ENCODE data around the gene RABEPK.
A peak's percentile ranks its signal among the peaks of the same experiment; 100 is the strongest.
"Not testable (repeated sequence)": the region's sequence is repeated elsewhere in the genome, so short reads cannot be mapped to it uniquely, and the experiment has no call there.

The RABEPK gene

DNA sequence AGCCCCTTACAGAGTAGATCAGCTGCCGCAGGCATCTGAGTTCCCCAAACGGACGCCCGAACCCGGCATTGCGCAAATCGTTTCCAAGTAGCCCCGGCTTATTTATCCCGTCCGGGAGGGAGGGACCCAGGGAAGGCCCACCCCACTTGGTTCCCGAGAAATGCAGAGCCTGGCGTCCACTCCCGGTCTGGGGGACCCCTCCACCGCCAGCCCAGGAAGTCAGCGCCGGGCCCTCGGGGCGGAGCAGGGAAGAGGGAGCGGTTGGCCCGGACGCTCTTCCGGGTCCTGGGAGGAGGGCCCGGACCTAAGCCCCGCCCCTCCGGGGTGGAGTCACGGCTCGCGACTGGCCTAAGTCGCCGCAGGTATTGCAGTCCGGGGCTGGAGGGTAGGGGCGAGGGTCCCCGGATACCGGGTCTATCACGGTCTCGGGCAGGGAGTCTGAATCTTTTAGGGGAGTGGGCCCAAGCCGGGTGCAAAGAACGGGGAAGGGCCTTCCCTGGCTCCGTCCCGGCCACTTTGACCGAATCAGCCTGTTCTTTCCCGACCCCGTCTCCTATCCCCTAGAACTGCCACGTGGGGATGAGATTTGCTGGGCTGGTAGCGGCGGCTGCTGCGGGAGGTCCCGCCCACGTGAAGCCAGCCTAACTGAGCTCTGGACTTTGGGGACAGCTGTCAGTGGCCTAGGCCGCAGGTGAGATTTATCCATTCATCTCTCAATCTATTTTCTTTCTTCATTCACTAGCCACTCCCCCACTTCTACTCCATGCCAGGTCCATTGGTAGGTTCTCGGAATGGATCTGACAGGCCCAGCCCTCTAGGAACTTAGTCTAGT, at the start of gene RABEPK:
Gene RABEPK, plus strand, starts transcription at position 327 of the 832 bp plus-strand sequence. CDS start 2,472 bp downstream, outside the sequence.
- DNase-seq (ENCODE audit: low read depth), result peak; percentile 84

- no peak for DNase-seq (ENCODE audit: low read depth)
Measured at GRCh38 chr9:125151730-125152129, 48.6 kb upstream of the RABEPK start.

DNA sequence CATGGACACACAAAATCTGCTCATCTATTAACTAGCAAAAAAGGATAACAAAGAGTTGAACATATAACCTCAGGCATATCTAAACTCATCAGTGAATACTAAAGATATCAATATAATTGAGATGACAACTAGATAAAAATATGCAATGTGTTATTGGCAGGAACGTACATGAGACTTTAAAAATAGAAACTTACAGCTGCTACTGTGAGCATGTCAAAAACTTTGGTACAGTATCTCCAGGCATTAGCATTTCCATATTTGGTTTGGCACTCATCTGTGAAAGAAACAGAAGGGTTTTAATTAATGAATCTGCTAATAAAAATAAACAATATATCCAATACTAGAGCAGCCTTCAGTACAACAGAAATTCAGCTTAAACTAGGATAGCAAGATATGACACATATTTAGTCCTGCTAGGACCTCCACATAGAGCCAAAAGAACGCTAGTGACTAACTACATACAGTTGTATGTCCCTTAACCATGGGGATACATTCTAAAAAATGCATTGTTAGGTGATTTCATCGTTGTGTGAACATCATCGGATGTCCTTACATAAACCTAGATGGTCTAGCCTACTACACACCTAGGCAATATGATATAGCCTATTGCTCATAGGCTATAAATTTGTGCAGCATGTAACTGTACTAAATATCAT, 46.5 kb upstream of the RABEPK start:
- no peak for DNase-seq (ENCODE audit: low read depth)

GRCh38 chr9:125156551-125156950, 43.8 kb upstream of the RABEPK start:
- no peak for DNase-seq (ENCODE audit: low read depth)

DNA sequence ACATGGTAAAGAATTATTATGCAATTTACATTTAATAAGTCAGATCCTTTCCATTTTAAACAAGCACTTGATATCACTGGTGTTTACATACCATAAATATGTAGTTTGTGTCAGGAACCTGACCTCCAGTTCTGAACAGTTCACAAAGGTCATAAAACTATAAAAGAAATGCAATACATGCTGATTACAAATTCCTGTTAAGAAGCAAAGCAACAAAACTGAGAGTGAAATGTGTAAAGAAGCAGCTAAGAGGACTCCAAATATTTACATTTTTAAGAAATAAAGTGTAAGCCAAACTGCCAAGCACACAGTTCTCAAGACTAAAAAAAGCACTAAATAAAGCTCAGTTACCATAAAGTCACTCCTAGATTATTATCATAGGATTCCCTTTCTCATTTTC, 39.6 kb upstream of the RABEPK start:
- DNase-seq (ENCODE audit: low read depth), result no peak

DNA sequence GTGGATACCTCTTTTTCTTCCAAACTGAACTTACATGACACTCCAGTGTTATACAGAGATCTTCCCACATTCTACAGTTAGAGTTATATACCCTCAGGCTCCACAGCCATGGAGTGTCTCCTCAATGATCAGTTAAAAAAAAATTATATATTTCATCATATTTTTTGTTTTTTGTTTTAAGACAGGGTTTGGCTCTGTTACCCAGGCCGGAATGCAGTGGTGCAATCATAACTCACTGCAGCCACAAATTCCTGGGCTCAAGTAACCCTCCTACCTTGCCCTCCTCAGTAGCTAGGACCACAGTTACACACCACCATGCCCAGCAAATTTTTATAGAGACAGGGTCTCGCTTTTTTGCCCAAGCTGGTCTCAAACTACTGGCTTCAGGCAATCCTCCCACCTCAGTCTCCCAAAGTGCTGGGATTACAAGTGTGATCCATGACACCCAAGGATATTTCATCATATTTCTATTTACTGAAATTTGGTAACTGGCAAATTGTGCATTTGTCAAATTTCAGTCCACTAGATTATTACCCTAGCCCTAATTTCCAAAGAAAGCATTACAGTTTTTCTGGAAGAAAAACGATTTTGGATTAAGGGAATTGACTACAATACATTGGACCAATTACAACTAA, 38.9 kb upstream of the RABEPK start:
- no peak for DNase-seq (ENCODE audit: low read depth)

- not testable (repeated sequence) for DNase-seq (ENCODE audit: low read depth)
Measured at GRCh38 chr9:125162891-125163290, 37.5 kb upstream of the RABEPK start.

DNA sequence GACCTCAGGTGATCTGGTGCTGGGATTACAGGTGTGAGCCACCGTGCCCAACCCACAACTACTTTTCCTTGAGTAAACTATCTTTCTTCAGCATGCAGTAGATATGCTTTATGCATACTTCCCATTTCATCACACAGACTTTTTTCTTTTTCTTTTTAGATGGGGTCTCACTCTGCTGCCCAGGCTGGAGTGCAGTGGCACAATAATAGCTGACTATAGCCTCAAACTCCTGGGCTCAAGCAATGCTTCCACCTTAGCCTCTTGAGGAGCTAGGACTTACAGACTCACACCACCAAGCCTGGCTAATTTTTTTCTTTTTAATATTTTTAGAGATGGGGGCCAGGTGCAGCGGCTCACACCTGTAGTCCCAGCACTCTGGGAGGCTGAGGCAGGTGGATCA, 33.6 kb upstream of the RABEPK start:
- DNase-seq (ENCODE audit: low read depth), result no peak

DNA sequence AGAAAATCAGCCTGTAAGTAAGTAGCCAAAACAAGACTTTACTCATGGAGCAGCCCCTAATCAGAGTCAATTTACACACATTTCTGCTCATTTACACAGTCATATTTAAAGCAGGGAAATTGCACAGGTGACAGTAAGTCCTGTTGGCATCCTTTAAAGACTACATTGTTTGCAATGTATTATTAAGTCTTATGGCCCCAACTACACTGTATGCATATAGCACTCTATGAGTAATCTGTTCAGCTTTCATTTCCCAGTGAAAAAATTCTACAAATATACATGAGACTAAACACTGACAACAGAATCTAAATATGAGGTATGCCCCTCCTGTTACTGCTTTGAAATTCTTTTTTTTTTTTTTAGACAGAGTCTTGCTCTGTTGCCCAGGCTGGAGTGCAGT, 30.4 kb upstream of the RABEPK start:
- DNase-seq (ENCODE audit: low read depth), result no peak

DNA sequence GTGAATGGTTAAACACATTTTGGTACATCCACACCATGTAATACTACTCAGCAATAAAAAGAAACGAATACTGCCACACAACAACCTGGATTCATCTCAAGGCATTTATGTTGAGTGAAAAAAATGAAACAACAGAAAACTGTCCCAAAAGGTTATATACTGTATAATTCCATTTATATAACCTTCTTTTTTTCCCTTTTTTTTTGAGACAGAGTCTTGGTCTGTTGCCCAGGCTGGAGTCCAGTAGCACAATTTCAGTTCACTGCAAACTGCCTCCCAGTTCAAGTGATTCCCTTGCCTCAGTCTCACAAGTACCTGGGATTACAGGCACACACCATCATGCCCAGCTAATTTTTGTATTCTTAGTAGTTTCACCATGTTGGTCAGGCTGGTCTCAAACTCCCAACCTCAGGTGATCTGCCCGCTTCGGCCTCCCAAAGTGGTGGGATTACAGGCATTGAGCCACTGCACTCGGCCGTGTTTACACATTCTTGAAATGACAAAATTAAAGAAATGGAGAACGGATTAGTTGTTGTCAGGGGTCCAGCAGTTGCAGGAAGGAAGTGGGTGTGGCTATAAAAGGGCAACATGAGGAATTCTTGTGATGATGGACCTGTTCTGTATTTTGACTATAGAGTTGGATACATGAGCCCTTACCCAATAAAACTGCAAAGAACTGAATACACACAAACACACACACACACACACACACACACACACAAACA, 28.1 kb upstream of the RABEPK start:
- no peak for DNase-seq (ENCODE audit: low read depth)

DNA sequence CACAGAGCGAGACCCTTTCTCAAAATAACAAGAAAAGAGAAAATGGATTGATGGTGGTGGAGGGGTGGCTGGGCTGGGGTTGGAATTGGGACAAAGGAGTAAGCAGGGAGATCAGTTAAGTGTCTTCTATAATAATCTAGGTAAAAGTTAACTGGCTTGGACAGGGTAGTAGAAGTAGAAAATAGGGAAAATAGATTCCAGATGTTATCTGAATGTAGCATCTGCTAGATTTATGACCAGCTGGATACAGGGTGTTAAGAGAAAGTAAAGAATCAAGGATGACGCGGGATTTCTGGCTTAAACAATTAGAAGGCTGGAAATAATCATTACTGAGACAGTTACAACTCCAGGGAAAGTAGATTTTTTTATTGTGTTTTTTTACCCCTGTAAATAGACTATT, 23.7 kb upstream of the RABEPK start:
- no peak for DNase-seq (ENCODE audit: low read depth)

GRCh38 chr9:125177888-125178287, 22.5 kb upstream of the RABEPK start:
- no peak for DNase-seq (ENCODE audit: low read depth)

- DNase-seq (ENCODE audit: low read depth), result not testable (repeated sequence)
Measured at GRCh38 chr9:125179776-125180175, 20.6 kb upstream of the RABEPK start.

GRCh38 chr9:125180876-125181275, 19.5 kb upstream of the RABEPK start:
- DNase-seq (ENCODE audit: low read depth), result no peak

GRCh38 chr9:125181756-125182155, 18.6 kb upstream of the RABEPK start:
- not testable (repeated sequence) for DNase-seq (ENCODE audit: low read depth)

GRCh38 chr9:125183054-125183453, 17.3 kb upstream of the RABEPK start:
- DNase-seq (ENCODE audit: low read depth), result no peak

DNA sequence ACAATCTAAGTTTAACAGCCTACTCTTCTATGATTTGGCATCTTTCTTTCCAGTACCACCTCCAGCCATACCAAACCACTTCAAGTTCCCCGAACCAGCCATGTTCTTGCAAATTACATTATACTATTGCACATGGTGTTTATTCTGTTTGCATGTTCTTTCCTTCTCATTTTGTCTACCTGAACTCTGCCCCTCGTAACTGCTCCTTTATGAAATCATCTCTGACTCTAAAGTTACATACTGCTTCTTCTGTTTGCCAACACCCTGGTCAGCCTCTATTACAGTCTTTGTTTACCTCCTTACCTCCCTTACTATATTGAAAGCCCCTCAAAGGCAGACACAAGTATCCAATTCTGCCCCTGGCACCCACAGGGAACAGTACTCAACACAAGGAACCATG, 16.8 kb upstream of the RABEPK start:
- DNase-seq (ENCODE audit: low read depth), result no peak

DNA sequence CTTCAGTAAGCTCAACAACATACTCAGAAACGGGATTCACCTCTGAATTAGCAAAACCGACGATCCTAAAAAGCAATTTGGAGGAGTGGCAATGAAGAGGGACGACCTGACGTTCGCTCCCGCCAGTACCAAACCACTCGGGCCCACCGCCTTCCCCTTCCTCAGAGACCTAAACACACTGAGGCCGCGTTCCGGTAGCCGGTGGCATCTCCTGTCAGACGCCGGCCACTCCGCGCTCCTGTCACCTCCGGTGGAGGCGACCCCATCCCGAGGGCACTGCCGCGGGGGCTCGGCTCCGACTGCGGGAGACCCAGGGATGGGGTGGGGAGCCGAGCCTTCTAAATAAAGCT, 11.4 kb upstream of the RABEPK start:
- DNase-seq (ENCODE audit: low read depth), result peak; percentile 27

DNA sequence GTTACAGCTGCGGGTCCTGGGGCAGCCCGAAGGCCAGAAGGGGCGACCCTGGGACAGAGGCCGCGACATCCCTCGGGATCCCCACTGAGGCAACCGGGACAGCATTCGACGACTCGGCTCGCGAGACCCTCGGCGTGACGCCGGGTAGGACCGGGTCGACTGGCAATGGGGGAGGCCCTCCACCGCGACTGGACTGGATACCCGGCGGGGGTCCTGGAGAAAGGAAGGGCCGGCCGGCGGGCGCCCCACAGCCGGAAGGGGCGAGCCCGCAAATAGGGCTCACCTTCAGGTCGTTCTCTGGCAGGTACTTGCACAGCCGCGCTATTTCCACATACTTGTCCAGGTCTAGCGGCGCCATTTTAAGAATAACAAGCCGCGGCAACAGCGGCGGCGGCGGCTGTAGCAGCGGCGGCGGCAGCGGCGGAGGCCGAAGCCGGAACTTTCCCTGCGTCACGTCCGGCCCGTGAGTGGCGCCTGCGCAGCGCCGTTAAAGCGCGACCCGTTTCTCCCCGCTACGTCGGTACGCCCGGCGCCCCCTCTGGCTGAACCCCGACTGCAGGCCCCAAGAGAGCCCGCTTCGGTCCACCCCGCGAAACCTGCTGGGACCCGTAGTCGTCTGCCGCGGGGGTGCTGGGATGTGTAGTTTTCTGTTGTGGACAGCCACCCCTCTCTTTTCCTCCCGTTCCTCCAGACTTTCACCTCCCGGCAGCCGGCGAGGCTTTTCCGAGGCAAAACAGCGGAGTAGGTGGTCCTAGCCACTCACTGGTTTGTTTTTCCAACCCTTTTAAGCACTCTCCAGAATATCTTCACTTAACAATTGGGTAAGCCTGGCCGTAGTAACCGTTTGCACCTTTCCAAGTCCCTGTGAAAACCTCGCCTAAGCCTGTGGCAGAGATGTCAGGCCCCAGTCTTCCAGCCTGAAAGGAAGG, 10.7 kb upstream of the RABEPK start, which contains the start of gene PPP6C:
Gene PPP6C, minus strand, starts transcription at position 443 of the 929 bp plus-strand sequence. Its CDS starts 85 bp downstream, at position 358.
- DNase-seq (ENCODE audit: low read depth), result peak; percentile 96

DNA sequence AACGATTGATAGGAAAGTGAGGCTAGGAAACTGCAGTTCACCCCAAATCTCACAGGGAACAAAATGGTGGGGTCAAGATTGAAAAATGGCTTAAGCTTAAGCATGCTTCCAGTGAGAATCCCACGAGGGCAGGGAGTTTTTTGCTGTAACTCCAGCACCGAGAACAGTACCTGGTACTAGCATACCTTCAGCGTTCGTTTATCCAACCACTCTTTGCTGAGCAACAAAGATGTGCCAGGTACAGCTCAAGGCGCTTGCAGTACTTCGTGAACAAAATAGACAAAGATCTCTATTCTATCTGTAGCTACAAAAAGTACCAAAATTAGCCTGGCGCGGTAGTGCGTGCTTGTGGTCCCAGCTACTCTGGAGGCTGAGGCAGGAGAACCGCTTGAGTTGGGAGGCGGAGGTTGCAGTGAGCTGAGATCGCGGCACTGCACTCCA, 10.0 kb upstream of the RABEPK start:
- no peak for DNase-seq (ENCODE audit: low read depth)

- DNase-seq (ENCODE audit: low read depth), result not testable (repeated sequence)
Measured at GRCh38 chr9:125194466-125194865, 5.9 kb upstream of the RABEPK start.

Measured in activated T-cell treated with anti-CD3 and anti-CD28 coated beads for 1 hour (primary cell).